ENCODE results near the gene RBM18.

GRCh38 chr9:122188369-122188768, 76.3 kb downstream of the RBM18 start:
- no peak for TF ChIP-seq CTCF (conservative IDR thresholded peaks at IDR 0.05 in 1 of 2, IDR thresholded peaks at IDR 0.05 in 1 of 2; ENCODE audit: low read depth in 1 of 2, low read length in 2 of 2)
- TF ChIP-seq EZH2 (IDR thresholded peaks at IDR 0.05; ENCODE audit: low read length, missing control alignments) = no peak
